ENCODE results near the gene SMYD4.

DNA sequence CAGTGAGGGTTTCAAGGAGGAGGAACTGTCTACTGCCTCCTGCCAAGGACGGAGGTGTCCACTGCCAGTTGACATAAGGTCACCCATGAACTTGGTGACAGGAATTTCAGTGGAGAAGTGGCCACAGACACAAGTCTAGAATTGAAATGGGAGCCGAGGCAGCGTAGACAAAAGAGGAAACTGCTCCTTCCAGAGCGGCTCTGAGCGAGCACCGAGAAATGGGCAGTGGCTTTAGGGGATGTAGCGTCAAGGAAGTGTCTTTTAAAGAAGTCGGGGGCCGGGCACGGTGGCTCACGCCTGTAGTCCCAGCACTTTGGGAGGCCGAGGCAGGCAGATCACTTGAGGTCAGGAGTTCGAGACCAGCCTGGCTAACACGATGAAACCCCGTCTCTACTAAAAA is 70.9 kb downstream of the SMYD4 start:
- TF ChIP-seq, protein P1, sequence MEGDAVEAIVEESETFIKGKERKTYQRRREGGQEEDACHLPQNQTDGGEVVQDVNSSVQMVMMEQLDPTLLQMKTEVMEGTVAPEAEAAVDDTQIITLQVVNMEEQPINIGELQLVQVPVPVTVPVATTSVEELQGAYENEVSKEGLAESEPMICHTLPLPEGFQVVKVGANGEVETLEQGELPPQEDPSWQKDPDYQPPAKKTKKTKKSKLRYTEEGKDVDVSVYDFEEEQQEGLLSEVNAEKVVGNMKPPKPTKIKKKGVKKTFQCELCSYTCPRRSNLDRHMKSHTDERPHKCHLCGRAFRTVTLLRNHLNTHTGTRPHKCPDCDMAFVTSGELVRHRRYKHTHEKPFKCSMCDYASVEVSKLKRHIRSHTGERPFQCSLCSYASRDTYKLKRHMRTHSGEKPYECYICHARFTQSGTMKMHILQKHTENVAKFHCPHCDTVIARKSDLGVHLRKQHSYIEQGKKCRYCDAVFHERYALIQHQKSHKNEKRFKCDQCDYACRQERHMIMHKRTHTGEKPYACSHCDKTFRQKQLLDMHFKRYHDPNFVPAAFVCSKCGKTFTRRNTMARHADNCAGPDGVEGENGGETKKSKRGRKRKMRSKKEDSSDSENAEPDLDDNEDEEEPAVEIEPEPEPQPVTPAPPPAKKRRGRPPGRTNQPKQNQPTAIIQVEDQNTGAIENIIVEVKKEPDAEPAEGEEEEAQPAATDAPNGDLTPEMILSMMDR (conservative IDR thresholded peaks at IDR 0.05) = no peak
- TF ChIP-seq EZH2 (IDR thresholded peaks at IDR 0.05; ENCODE audit: low read depth) = no peak

All from PC-9 (cell line).